IMR-90 (cell line): Measurements from ENCODE around the gene JAKMIP1.

Source experiments
- POLR2A ChIP-seq: IDR thresholded peaks from 2 replicates; pipeline ENCODE4 v1.6.1; 2012; ENCODE audit warnings: mild to moderate bottlenecking, low read depth, low read length
- RAD21 ChIP-seq: IDR thresholded peaks from 2 replicates; pipeline ENCODE4 v1.6.1; 2012; ENCODE audit warnings: low read length, improper control_type of control experiment
- TF ChIP-seq, protein P1 (sequence below): conservative IDR thresholded peaks from 2 replicates; pipeline ENCODE4 v1.5.1; 2012; ENCODE audit warnings: mild to moderate bottlenecking, low read depth, low read length, improper control_type of control experiment

DNA sequence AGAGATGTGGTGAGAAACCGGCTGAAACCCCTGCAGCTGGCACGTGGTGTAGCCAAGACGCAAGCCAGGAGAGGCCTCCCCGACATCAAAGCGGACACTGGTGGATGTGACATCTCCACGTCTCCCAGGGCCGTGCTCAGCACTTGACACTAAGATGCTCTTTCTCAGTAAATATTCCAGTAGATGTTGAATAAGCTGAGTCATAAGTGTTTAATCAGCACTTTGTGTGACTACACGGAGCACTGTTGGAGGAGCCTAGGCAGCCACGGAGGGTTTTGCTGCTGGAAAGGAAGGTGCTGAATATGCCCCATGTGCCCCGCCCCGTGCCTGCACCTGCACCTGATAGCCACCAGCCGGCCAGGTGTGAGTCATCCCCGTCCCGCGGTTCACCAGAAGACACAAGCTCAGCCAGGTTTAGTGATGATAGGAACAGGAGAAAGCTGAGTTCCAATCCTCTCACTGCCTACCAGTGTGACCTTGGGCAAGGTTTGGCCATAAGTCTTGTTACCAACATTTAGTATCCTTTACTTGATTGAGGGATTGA, 153.1 kb downstream of the JAKMIP1 start:
- TF ChIP-seq, protein P1, sequence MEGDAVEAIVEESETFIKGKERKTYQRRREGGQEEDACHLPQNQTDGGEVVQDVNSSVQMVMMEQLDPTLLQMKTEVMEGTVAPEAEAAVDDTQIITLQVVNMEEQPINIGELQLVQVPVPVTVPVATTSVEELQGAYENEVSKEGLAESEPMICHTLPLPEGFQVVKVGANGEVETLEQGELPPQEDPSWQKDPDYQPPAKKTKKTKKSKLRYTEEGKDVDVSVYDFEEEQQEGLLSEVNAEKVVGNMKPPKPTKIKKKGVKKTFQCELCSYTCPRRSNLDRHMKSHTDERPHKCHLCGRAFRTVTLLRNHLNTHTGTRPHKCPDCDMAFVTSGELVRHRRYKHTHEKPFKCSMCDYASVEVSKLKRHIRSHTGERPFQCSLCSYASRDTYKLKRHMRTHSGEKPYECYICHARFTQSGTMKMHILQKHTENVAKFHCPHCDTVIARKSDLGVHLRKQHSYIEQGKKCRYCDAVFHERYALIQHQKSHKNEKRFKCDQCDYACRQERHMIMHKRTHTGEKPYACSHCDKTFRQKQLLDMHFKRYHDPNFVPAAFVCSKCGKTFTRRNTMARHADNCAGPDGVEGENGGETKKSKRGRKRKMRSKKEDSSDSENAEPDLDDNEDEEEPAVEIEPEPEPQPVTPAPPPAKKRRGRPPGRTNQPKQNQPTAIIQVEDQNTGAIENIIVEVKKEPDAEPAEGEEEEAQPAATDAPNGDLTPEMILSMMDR = no peak
- TF ChIP-seq RAD21 = no peak
- TF ChIP-seq POLR2A = no peak
